Measurements from ENCODE around the gene CDHR5. TPM values are rescaled to one million over a fixed set of nuclear protein-coding genes. Genes with fewer than 3 reads are reported as not detected.

Gene CDHR5
- total RNA-seq, 3 donors from 2014 or later (not counting 1 experiment from before 2014, with no cell fraction given): not detected

DNA sequence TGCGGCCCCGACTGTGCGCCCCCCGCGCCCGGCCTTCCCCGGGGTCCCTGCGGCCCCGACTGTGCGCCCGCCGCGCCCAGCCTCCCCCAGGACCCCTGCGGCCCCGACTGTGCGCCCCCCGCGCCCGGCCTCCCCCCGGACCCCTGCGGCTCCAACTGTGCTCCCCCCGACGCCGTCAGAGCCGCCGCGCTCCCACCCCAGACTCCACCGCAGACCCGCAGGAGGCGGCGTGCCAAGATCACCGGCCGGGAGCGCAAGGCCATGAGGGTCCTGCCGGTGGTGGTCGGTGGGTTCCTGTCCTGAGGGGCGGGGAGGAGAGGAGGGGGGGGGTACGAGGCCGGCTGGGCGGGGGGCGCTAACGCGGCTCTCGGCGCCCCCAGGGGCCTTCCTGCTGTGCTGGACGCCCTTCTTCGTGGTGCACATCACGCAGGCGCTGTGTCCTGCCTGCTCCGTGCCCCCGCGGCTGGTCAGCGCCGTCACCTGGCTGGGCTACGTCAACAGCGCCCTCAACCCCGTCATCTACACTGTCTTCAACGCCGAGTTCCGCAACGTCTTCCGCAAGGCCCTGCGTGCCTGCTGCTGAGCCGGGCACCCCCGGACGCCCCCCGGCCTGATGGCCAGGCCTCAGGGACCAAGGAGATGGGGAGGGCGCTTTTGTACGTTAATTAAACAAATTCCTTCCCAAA, 15.4 kb upstream of the CDHR5 start:
- no peak for DNase-seq
- no peak overlapping the region for H3K27ac ChIP-seq (ENCODE audit: low read length)
- peaks cover 4% of the 10 kb centered on the region for H3K9me3 ChIP-seq (ENCODE audit: control insufficient read depth, insufficient read depth, low read length)
- H3K27me3 ChIP-seq (ENCODE audit: control insufficient read depth, insufficient read depth, low read length): peaks cover 16% of the 10 kb centered on the region
- WGBS (ENCODE audit: insufficient coverage): 5% methylated on average over 67 of the region's 69 CpGs
- H3K4me3 ChIP-seq (ENCODE audit: low read length): no peak overlapping the region
- H3K9me3 Mint-ChIP-seq: no peaks in the 10 kb centered on the region
- peak overlapping the region; percentile 56 for H3K4me3 Mint-ChIP-seq
- peaks cover 6% of the 10 kb centered on the region for H3K36me3 ChIP-seq (ENCODE audit: control insufficient read depth, insufficient read depth, low read length)
- H3K27ac Mint-ChIP-seq: peak overlapping the region in 1 of 2 donors; percentile 36
- H3K4me1 Mint-ChIP-seq: peaks cover 5 to 19% of the 10 kb centered on the region in 2 donors
- H3K36me3 Mint-ChIP-seq: no peaks in the 10 kb centered on the region
- peak; percentile 44 to 55 (median 46) for ATAC-seq
- H3K4me1 ChIP-seq (ENCODE audit: control insufficient read depth, insufficient read depth, low read length): peaks cover 21% of the 10 kb centered on the region
- intact Hi-C loops (cut with micrococcal nuclease): no loop called here
- TF ChIP-seq CTCF (IDR thresholded peaks at IDR 0.05): no peak
- peaks cover 8 to 24% of the 10 kb centered on the region in 2 donors for H3K27me3 Mint-ChIP-seq (ENCODE audit: low read depth in 2 of 2)

GRCh38 chr11:639332-639955, 14.7 kb upstream of the CDHR5 start:
- peaks cover 8 to 24% of the 10 kb centered on the region in 2 donors for H3K27me3 Mint-ChIP-seq (ENCODE audit: low read depth in 2 of 2)
- DNase-seq: no peak

GRCh38 chr11:638631-639331, 14.0 kb upstream of the CDHR5 start:
- H3K36me3 ChIP-seq (ENCODE audit: control insufficient read depth, insufficient read depth, low read length): peaks cover 4% of the 10 kb centered on the region
- H3K4me1 ChIP-seq (ENCODE audit: control insufficient read depth, insufficient read depth, low read length): peaks cover 21% of the 10 kb centered on the region
- H3K4me3 Mint-ChIP-seq: peak overlapping the region; percentile 42
- peaks cover 8 to 24% of the 10 kb centered on the region in 2 donors for H3K27me3 Mint-ChIP-seq (ENCODE audit: low read depth in 2 of 2)
- ATAC-seq (no peak), DNase-seq (peak in 1 of 2 donors; percentile 11)
- no peaks in the 10 kb centered on the region for H3K9me3 Mint-ChIP-seq
- H3K27me3 ChIP-seq (ENCODE audit: control insufficient read depth, insufficient read depth, low read length): peaks cover 16% of the 10 kb centered on the region
- TF ChIP-seq CTCF (IDR thresholded peaks at IDR 0.05): no peak
- H3K36me3 Mint-ChIP-seq: no peaks in the 10 kb centered on the region
- no peak overlapping the region for H3K4me3 ChIP-seq (ENCODE audit: low read length)
- peaks cover 4% of the 10 kb centered on the region for H3K9me3 ChIP-seq (ENCODE audit: control insufficient read depth, insufficient read depth, low read length)
- H3K27ac ChIP-seq (ENCODE audit: low read length): no peak overlapping the region
- intact Hi-C loops (cut with micrococcal nuclease): no loop called here
- no peak overlapping the region for H3K27ac Mint-ChIP-seq
- WGBS (ENCODE audit: insufficient coverage): 75% methylated on average over 27 of the region's 28 CpGs
- H3K4me1 Mint-ChIP-seq: peaks cover 5 to 19% of the 10 kb centered on the region in 2 donors

More at GRCh38 chr11:639332-639955, 14.7 kb upstream of the CDHR5 start:
- peaks cover 5 to 19% of the 10 kb centered on the region in 2 donors for H3K4me1 Mint-ChIP-seq
- Histone ChIP-seq H3K4me3 (ENCODE audit: low read length) (no peak overlapping the region), H3K4me1 (ENCODE audit: control insufficient read depth, insufficient read depth, low read length) (peaks cover 21% of the 10 kb centered on the region), H3K27ac (ENCODE audit: low read length) (no peak overlapping the region), H3K9me3 (ENCODE audit: control insufficient read depth, insufficient read depth, low read length) (peaks cover 4% of the 10 kb centered on the region), H3K36me3 (ENCODE audit: control insufficient read depth, insufficient read depth, low read length) (peaks cover 6% of the 10 kb centered on the region), H3K27me3 (ENCODE audit: control insufficient read depth, insufficient read depth, low read length) (peaks cover 16% of the 10 kb centered on the region)
- no peak for TF ChIP-seq CTCF (IDR thresholded peaks at IDR 0.05)
- WGBS (ENCODE audit: insufficient coverage): 7% methylated on average over 80 of the region's 80 CpGs
- intact Hi-C loops (cut with micrococcal nuclease): no loop called here
- no peaks in the 10 kb centered on the region for H3K9me3 Mint-ChIP-seq
- no peak overlapping the region for H3K4me3 Mint-ChIP-seq
- no peak overlapping the region for H3K27ac Mint-ChIP-seq
- H3K36me3 Mint-ChIP-seq: no peaks in the 10 kb centered on the region
- ATAC-seq: peak in 2 of 3 donors; percentile 25 to 30

All from natural killer cell (primary cell).